HepG2 (cell line): ENCODE data around the gene CBFA2T2. TPM values are rescaled to one million over a fixed set of nuclear protein-coding genes. Genes with fewer than 3 reads are reported as not detected.

Experiments
- BRCA1 ChIP-seq: sonication (generic); formaldehyde crosslinking; IDR thresholded peaks from 2 replicates; pipeline ENCODE4 v1.4.0; 2020; ENCODE audit warnings: missing genetic modification reagents
- CREM ChIP-seq, 2 experiments: sonication (generic) in 1 of 2; formaldehyde crosslinking in 1 of 2; IDR thresholded peaks; 2 replicates each; pipeline versions ENCODE4 v1.4.0 to v1.6.1; 2016 to 2020; ENCODE audit warnings: antibody characterized with exemption in 1 of 2, mild to moderate bottlenecking in 1 of 2, missing genetic modification reagents in 1 of 2
- DNMT1 ChIP-seq: sonication (generic); formaldehyde crosslinking; IDR thresholded peaks from 2 replicates; pipeline ENCODE4 v1.5.1; 2020; ENCODE audit warnings: mild to moderate bottlenecking, missing genetic modification reagents
- ELF1 ChIP-seq: sonication (generic); formaldehyde crosslinking; IDR thresholded peaks from 2 replicates; pipeline ENCODE4 v1.4.0; 2020; ENCODE audit warnings: missing genetic modification reagents
- POGZ ChIP-seq: sonication (generic); formaldehyde crosslinking; IDR thresholded peaks from 2 replicates; pipeline ENCODE4 v1.4.0; 2020; ENCODE audit warnings: mild to moderate bottlenecking, missing genetic modification reagents
- SOX6 ChIP-seq, 2 experiments: fragments of 450-650 bp in 1 of 2; sonication (generic) in 1 of 2; formaldehyde crosslinking in 1 of 2; IDR thresholded peaks; 2 replicates each; pipeline versions ENCODE4 v1.4.0 to v1.6.1; 2017 to 2020; ENCODE audit warnings: antibody characterized with exemption in 1 of 2, mild to moderate bottlenecking in 1 of 2, missing genetic modification reagents in 1 of 2
- U2AF2 ChIP-seq: fragments of 200-400 bp; formaldehyde crosslinking; IDR thresholded peaks from 2 replicates; pipeline ENCODE4 v1.6.1; 2017; ENCODE audit warnings: low read depth, mild to moderate bottlenecking, low read length
- ZFAT ChIP-seq: sonication (generic); formaldehyde crosslinking; conservative IDR thresholded peaks from 2 replicates; pipeline ENCODE4 v1.8.1; 2023; ENCODE audit warnings: missing genetic modification reagents, inconsistent platforms
- ZNF10 ChIP-seq: sonication (generic); formaldehyde crosslinking; IDR thresholded peaks from 2 replicates; pipeline ENCODE4 v1.4.0; 2020; ENCODE audit warnings: mild to moderate bottlenecking, low read depth, missing genetic modification reagents, borderline replicate concordance
- ZNF264 ChIP-seq: sonication (generic); formaldehyde crosslinking; IDR thresholded peaks from 2 replicates; pipeline ENCODE4 v1.4.0; 2020; ENCODE audit warnings: missing genetic modification reagents
- ZNF331 ChIP-seq: sonication (generic); formaldehyde crosslinking; IDR thresholded peaks from 2 replicates; pipeline ENCODE4 v1.4.0; 2020; ENCODE audit warnings: missing genetic modification reagents
- ZNF589 ChIP-seq: sonication (generic); formaldehyde crosslinking; conservative IDR thresholded peaks from 2 replicates; pipeline ENCODE4 v1.8.0; 2022; ENCODE audit warnings: mild to moderate bottlenecking, moderate library complexity, missing genetic modification reagents
- polyA plus RNA-seq, 8 experiments: library from polyadenylated mRNA; depleted of rRNA in 3 of 8; stranded (reverse) in 7 of 8; unstranded in 1 of 8; fragments of >200 nt; fragmentation: Illumina TruSeq in 4 of 8; extraction: Trizol in 4 of 8; gene quantifications; 2 replicates each; pipeline versions ENCODE4 v1.2.1 to v1.2.3, GENCODE V29; 2011 to 2016; ENCODE audit warnings: low read depth in 4 of 8, missing spikeins in 1 of 8, mixed read lengths in 1 of 8; ENCODE audit not compliant: insufficient read depth in 1 of 8
- total RNA-seq, 5 experiments: library from RNA; depleted of rRNA; stranded (reverse); fragments of >200 nt; fragmentation: Illumina TruSeq; extraction: Trizol; gene quantifications; 2 replicates each; pipeline ENCODE4 v1.2.3, GENCODE V29; 2016; ENCODE audit warnings: low read depth in 1 of 5
- TF ChIP-seq, protein P1 (sequence below): IDR thresholded peaks from 2 replicates; pipeline ENCODE4 v1.6.1; 2016; ENCODE audit warnings: low read depth, missing genetic modification reagents, missing compliant biosample characterization
- TF ChIP-seq, protein P2 (sequence below): sonication (generic); formaldehyde crosslinking; IDR thresholded peaks from 2 replicates; pipeline ENCODE4 v1.8.0; 2022; ENCODE audit warnings: low read depth, missing genetic modification reagents
- TF ChIP-seq, protein P3 (sequence below): sonication (generic); formaldehyde crosslinking; IDR thresholded peaks from 2 replicates; pipeline ENCODE4 v1.8.0; 2022; ENCODE audit warnings: mild to moderate bottlenecking, missing genetic modification reagents, moderate library complexity
- TF ChIP-seq, protein P4 (sequence below): IDR thresholded peaks from 2 replicates; pipeline ENCODE4 v1.6.1; 2016; ENCODE audit warnings: mild to moderate bottlenecking, missing biosample characterization, missing genetic modification reagents
- TF ChIP-seq, protein P5 (sequence below): sonication (generic); formaldehyde crosslinking; IDR thresholded peaks from 2 replicates; pipeline ENCODE4 v1.4.0; 2020; ENCODE audit warnings: low read depth, missing genetic modification reagents

The CBFA2T2 gene
- total and polyA plus RNA-seq, 2 of the 13 experiments (the other 11 are each of a cell fraction or from before 2014, with no cell fraction given), result 6.3 to 21.2 TPM

DNA sequence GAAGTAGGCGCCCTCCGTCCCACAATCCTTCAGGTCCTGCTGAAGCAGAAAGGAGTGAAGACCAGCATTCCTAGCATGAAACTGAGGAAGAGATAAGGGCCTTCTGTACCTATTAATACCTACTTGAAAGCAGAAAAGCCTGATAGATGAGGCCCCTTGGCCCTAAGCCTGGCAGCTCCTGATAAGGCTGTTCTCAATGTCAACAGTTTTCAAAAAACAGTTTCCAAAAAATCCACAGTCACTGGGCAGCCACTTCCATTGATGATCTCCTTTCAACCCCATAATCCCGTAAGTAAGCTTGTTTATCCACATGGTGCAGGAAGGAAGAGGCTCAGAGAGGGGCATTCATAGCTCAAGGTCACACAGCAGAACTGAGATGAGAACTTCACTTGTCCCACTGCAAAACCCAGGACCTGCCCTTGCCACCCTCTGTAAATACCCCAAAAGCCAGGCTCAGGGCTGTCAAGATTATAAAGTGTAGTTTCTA, 199.1 kb downstream of the CBFA2T2 start (continued):
- TF ChIP-seq, protein P1, sequence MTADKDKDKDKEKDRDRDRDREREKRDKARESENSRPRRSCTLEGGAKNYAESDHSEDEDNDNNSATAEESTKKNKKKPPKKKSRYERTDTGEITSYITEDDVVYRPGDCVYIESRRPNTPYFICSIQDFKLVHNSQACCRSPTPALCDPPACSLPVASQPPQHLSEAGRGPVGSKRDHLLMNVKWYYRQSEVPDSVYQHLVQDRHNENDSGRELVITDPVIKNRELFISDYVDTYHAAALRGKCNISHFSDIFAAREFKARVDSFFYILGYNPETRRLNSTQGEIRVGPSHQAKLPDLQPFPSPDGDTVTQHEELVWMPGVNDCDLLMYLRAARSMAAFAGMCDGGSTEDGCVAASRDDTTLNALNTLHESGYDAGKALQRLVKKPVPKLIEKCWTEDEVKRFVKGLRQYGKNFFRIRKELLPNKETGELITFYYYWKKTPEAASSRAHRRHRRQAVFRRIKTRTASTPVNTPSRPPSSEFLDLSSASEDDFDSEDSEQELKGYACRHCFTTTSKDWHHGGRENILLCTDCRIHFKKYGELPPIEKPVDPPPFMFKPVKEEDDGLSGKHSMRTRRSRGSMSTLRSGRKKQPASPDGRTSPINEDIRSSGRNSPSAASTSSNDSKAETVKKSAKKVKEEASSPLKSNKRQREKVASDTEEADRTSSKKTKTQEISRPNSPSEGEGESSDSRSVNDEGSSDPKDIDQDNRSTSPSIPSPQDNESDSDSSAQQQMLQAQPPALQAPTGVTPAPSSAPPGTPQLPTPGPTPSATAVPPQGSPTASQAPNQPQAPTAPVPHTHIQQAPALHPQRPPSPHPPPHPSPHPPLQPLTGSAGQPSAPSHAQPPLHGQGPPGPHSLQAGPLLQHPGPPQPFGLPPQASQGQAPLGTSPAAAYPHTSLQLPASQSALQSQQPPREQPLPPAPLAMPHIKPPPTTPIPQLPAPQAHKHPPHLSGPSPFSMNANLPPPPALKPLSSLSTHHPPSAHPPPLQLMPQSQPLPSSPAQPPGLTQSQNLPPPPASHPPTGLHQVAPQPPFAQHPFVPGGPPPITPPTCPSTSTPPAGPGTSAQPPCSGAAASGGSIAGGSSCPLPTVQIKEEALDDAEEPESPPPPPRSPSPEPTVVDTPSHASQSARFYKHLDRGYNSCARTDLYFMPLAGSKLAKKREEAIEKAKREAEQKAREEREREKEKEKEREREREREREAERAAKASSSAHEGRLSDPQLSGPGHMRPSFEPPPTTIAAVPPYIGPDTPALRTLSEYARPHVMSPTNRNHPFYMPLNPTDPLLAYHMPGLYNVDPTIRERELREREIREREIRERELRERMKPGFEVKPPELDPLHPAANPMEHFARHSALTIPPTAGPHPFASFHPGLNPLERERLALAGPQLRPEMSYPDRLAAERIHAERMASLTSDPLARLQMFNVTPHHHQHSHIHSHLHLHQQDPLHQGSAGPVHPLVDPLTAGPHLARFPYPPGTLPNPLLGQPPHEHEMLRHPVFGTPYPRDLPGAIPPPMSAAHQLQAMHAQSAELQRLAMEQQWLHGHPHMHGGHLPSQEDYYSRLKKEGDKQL (CRISPR knock-in tag), result 0 out of 2 replicates have a peak, but pooled peaks have one; percentile 43
- TF ChIP-seq BRCA1 (no peak), ZNF331 (CRISPR knock-in tag) (peak; percentile 57), U2AF2 (no peak), ZNF264 (CRISPR knock-in tag) (no peak), POGZ (CRISPR knock-in tag) (0 out of 2 replicates have a peak, but pooled peaks have one; percentile 25), ELF1 (no peak), ZNF589 (CRISPR knock-in tag) (no peak), CREM (IDR thresholded peaks at IDR 0.05) (peak; percentile 77; the same call in 1 of the 2 replicates), CREM (CRISPR knock-in tag; IDR thresholded peaks at IDR 0.05) (no peak), ZNF10 (CRISPR knock-in tag) (no peak), SOX6 (IDR thresholded peaks at IDR 0.05) (no peak), SOX6 (CRISPR knock-in tag; IDR thresholded peaks at IDR 0.05) (peak; percentile 81), DNMT1 (no peak), ZFAT (CRISPR knock-in tag) (no peak)
- TF ChIP-seq, protein P2, sequence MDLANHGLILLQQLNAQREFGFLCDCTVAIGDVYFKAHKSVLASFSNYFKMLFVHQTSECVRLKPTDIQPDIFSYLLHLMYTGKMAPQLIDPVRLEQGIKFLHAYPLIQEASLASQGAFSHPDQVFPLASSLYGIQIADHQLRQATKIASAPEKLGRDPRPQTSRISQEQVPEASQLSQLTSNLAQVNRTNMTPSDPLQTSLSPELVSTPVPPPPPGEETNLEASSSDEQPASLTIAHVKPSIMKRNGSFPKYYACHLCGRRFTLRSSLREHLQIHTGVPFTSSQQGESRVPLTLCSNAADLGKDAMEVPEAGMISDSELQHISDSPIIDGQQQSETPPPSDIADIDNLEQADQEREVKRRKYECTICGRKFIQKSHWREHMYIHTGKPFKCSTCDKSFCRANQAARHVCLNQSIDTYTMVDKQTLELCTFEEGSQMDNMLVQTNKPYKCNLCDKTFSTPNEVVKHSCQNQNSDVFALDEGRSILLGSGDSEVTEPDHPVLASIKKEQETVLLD (CRISPR knock-in tag), result no peak; the same call in 1 of the 2 replicates
- TF ChIP-seq, protein P3, sequence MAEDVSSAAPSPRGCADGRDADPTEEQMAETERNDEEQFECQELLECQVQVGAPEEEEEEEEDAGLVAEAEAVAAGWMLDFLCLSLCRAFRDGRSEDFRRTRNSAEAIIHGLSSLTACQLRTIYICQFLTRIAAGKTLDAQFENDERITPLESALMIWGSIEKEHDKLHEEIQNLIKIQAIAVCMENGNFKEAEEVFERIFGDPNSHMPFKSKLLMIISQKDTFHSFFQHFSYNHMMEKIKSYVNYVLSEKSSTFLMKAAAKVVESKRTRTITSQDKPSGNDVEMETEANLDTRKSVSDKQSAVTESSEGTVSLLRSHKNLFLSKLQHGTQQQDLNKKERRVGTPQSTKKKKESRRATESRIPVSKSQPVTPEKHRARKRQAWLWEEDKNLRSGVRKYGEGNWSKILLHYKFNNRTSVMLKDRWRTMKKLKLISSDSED (CRISPR knock-in tag), result no peak
- TF ChIP-seq, protein P4, sequence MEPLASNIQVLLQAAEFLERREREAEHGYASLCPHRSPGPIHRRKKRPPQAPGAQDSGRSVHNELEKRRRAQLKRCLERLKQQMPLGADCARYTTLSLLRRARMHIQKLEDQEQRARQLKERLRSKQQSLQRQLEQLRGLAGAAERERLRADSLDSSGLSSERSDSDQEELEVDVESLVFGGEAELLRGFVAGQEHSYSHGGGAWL (CRISPR knock-in tag), result 0 out of 2 replicates have a peak, but pooled peaks have one; percentile 26
- TF ChIP-seq, protein P5, sequence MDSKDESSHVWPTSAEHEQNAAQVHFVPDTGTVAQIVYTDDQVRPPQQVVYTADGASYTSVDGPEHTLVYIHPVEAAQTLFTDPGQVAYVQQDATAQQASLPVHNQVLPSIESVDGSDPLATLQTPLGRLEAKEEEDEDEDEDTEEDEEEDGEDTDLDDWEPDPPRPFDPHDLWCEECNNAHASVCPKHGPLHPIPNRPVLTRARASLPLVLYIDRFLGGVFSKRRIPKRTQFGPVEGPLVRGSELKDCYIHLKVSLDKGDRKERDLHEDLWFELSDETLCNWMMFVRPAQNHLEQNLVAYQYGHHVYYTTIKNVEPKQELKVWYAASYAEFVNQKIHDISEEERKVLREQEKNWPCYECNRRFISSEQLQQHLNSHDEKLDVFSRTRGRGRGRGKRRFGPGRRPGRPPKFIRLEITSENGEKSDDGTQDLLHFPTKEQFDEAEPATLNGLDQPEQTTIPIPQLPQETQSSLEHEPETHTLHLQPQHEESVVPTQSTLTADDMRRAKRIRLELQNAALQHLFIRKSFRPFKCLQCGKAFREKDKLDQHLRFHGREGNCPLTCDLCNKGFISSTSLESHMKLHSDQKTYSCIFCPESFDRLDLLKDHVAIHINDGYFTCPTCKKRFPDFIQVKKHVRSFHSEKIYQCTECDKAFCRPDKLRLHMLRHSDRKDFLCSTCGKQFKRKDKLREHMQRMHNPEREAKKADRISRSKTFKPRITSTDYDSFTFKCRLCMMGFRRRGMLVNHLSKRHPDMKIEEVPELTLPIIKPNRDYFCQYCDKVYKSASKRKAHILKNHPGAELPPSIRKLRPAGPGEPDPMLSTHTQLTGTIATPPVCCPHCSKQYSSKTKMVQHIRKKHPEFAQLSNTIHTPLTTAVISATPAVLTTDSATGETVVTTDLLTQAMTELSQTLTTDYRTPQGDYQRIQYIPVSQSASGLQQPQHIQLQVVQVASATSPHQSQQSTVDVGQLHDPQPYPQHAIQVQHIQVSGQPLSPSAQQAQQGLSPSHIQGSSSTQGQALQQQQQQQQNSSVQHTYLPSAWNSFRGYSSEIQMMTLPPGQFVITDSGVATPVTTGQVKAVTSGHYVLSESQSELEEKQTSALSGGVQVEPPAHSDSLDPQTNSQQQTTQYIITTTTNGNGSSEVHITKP (CRISPR knock-in tag), result peak; percentile 9; the same call in 1 of the 2 replicates
